GM18858 (cell line): ENCODE measurements around the gene SPC25.

ENCODE experiments used
- ATAC-seq: cut with Tn5 transposase; IDR thresholded peaks from one replicate; pipeline ENCODE4 v1.9.1; 2021; ENCODE audit not compliant: unreplicated experiment

Gene SPC25

GRCh38 chr2:168849610-168850009, 40.6 kb downstream of the SPC25 start:
- ATAC-seq: no peak

- no peak for ATAC-seq
Observed at GRCh38 chr2:168848225-168848624, 42.0 kb downstream of the SPC25 start.

GRCh38 chr2:168843253-168843652, 47.0 kb downstream of the SPC25 start:
- ATAC-seq: no peak

GRCh38 chr2:168841445-168841844, 48.8 kb downstream of the SPC25 start:
- ATAC-seq: no peak

- ATAC-seq: no peak
Observed at GRCh38 chr2:168835969-168836368, 54.3 kb downstream of the SPC25 start.

- ATAC-seq: no peak
Observed at GRCh38 chr2:168831662-168832061, 58.6 kb downstream of the SPC25 start.

- no peak for ATAC-seq
Observed at GRCh38 chr2:168830958-168831357, 59.3 kb downstream of the SPC25 start.

- ATAC-seq: no peak
Observed at GRCh38 chr2:168825126-168825525, 65.1 kb downstream of the SPC25 start.

GRCh38 chr2:168821992-168822391, 68.2 kb downstream of the SPC25 start:
- ATAC-seq: no peak

- no peak for ATAC-seq
Observed at GRCh38 chr2:168821577-168821976, 68.7 kb downstream of the SPC25 start.
